ENCODE results near the gene SORCS2. TPM values are rescaled to one million over a fixed set of nuclear protein-coding genes. Genes with fewer than 3 reads are reported as not detected.

The SORCS2 gene
- total RNA-seq, 2 experiments from 2014 or later, result not detected

DNA sequence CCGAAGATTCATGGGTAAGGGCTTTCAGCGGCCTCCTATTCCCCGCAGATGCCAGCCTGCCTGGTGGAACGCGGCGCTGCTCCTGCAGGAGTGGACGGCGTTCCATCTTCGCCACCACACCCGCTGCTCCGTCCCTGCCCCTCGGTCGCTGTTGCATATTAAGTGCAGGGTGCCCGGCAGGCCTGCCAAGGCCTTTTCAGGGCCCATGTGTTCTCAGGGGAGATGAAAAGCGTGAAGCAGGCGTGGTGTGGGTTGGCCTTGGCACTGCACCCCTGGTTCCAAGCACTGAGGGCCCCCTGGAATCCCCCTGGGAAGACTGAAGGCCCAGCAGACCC is 52.0 kb downstream of the SORCS2 start:
- no peaks in the 10 kb centered on the region for H3K4me1 Mint-ChIP-seq
- DNase-seq, result no peak
- H3K36me3 Mint-ChIP-seq, result no peaks in the 10 kb centered on the region
- H3K27me3 Mint-ChIP-seq, result no peaks in the 10 kb centered on the region
- no peak overlapping the region for H3K27ac Mint-ChIP-seq
- no peak overlapping the region for H3K4me3 Mint-ChIP-seq
- H3K9me3 Mint-ChIP-seq, result no peaks in the 10 kb centered on the region

GRCh38 chr4:7244751-7245320 is 52.5 kb downstream of the SORCS2 start:
- no peak for DNase-seq
- Mint-ChIP-seq H3K4me1 (no peaks in the 10 kb centered on the region), H3K9me3 (no peaks in the 10 kb centered on the region), H3K4me3 (no peak overlapping the region), H3K36me3 (no peaks in the 10 kb centered on the region), H3K27me3 (no peaks in the 10 kb centered on the region), H3K27ac (no peak overlapping the region)

DNA sequence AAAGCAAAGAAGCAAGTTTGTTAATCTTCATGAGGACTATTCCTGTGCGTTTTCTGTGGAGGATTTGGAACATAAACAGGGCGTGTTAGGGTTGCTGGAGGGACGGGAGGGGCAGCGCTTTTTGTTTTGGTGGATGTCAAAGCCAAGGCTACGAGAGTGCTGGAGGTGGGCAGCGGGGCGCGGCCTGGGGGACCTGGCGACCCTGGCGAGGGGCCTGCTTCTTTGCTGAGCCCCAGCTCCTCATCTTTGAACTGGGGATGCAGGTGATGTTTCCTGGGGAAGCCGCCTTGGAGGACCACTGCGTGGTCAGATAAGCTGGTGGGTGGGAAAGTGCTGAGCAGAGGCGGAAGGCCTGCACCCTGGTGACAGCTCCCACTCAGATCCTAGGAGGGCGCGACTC is 55.2 kb downstream of the SORCS2 start:
- no peaks in the 10 kb centered on the region for H3K9me3 Mint-ChIP-seq
- H3K27me3 Mint-ChIP-seq, result no peaks in the 10 kb centered on the region
- DNase-seq, result no peak
- H3K36me3 Mint-ChIP-seq, result no peaks in the 10 kb centered on the region
- no peak overlapping the region for H3K4me3 Mint-ChIP-seq
- no peaks in the 10 kb centered on the region for H3K4me1 Mint-ChIP-seq
- H3K27ac Mint-ChIP-seq, result no peak overlapping the region

DNA sequence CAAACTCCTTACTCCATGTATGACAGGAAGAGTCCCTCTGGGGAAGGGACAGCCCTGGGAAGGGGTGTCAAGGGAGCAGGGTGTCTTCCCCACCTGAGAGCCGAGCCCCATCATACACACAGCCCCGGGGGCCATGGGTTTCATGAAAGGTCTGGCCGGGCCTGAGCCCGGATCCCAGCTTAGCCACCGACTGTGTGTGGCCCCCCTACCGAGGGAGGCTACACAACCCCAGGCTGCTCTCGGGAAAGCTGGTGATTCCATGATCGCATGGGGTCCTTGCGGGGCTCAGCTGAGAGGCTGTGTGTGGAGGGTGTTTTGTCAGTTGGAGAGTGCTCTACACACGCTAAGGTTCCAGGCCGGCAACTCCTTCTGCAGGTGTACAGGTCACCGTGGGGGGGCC is 55.6 kb downstream of the SORCS2 start:
- Mint-ChIP-seq H3K36me3 (no peaks in the 10 kb centered on the region), H3K27me3 (no peaks in the 10 kb centered on the region), H3K27ac (no peak overlapping the region), H3K4me1 (no peaks in the 10 kb centered on the region), H3K9me3 (no peaks in the 10 kb centered on the region), H3K4me3 (no peak overlapping the region)
- DNase-seq, result no peak

DNA sequence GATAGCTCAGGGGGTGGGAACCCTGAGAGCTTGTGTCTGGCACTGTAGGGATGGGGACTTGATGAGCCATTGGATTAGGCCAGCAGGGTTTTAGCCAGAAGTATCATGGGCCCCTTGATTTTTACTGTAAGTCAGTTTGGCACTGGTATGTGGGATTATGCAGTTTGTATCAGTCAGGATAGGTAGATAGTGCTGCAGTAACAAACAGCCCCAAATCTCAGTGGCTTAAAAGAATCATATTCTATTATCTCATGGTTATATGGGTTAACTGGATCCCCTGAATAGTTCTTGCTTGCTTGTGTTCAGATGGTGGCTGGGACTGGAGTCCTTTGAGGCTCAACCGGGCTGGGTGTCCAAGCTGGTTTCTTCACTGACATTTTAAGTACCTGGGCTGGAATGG is 56.5 kb downstream of the SORCS2 start:
- Mint-ChIP-seq H3K9me3 (no peaks in the 10 kb centered on the region), H3K27me3 (no peaks in the 10 kb centered on the region), H3K36me3 (no peaks in the 10 kb centered on the region), H3K27ac (no peak overlapping the region), H3K4me1 (no peaks in the 10 kb centered on the region), H3K4me3 (no peak overlapping the region)
- no peak for DNase-seq

- H3K4me1 Mint-ChIP-seq, result no peaks in the 10 kb centered on the region
- no peaks in the 10 kb centered on the region for H3K36me3 Mint-ChIP-seq
- peaks cover 3% of the 10 kb centered on the region for H3K27me3 Mint-ChIP-seq
- no peaks in the 10 kb centered on the region for H3K9me3 Mint-ChIP-seq
- H3K4me3 Mint-ChIP-seq, result no peak overlapping the region
- no peak overlapping the region for H3K27ac Mint-ChIP-seq
- DNase-seq, result no peak
Observed at GRCh38 chr4:7251321-7251720, 59.0 kb downstream of the SORCS2 start.

GRCh38 chr4:7252051-7252450 is 59.7 kb downstream of the SORCS2 start:
- no peaks in the 10 kb centered on the region for H3K36me3 Mint-ChIP-seq
- no peaks in the 10 kb centered on the region for H3K4me1 Mint-ChIP-seq
- H3K9me3 Mint-ChIP-seq, result no peaks in the 10 kb centered on the region
- H3K4me3 Mint-ChIP-seq, result no peak overlapping the region
- H3K27ac Mint-ChIP-seq, result no peak overlapping the region
- H3K27me3 Mint-ChIP-seq, result peaks cover 3% of the 10 kb centered on the region
- DNase-seq, result no peak

DNA sequence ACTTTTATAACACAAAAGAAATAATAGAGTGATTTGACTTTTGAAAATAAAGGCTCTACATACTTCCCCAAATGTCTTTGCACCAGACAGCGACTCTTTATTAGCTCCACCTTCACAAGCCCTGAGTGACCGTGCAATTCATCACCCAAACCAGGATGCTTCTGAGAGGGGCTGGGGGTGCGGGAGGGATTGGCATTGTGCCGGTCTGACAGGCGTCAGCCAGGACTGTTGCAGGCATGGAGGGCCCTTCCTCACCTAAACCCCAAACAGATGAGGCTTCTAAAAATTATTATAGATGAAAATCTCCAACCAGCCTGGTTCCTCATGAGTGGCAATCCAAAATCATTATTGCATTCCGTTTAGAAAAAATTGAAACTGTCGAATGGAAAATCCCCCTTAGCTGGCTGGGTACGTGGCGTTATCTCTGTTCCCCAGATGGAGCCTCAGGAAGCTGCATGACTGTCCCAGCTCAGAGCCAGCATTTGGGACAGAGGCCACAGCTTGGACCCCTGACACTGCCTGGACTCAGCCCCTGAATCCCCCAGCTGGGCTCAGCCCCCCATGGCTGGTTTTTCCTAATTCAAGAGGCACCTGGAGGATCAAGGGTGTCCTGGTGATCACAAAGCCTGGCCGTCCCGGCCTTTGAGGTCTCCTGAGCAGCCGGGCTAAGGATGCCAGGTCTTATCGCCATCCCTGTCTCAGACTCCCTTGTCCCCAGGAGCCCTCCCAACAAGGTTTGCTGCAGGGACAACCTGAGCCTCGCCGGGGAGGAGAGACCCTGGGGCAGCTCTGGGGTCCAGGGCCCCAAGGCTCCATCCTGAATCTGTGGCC is 60.4 kb downstream of the SORCS2 start:
- Mint-ChIP-seq H3K27me3 (peaks cover 3% of the 10 kb centered on the region), H3K4me1 (no peaks in the 10 kb centered on the region), H3K9me3 (no peaks in the 10 kb centered on the region), H3K27ac (no peak overlapping the region), H3K4me3 (no peak overlapping the region), H3K36me3 (no peaks in the 10 kb centered on the region)
- DNase-seq, result no peak

- H3K4me1 Mint-ChIP-seq, result no peaks in the 10 kb centered on the region
- no peaks in the 10 kb centered on the region for H3K36me3 Mint-ChIP-seq
- no peak for DNase-seq
- no peaks in the 10 kb centered on the region for H3K9me3 Mint-ChIP-seq
- H3K27ac Mint-ChIP-seq, result no peak overlapping the region
- no peak overlapping the region for H3K4me3 Mint-ChIP-seq
- peaks cover 3% of the 10 kb centered on the region for H3K27me3 Mint-ChIP-seq
Observed at GRCh38 chr4:7253341-7253700, 61.0 kb downstream of the SORCS2 start.

GRCh38 chr4:7253837-7254236 is 61.5 kb downstream of the SORCS2 start:
- Mint-ChIP-seq H3K4me3 (no peak overlapping the region), H3K4me1 (no peaks in the 10 kb centered on the region), H3K9me3 (no peaks in the 10 kb centered on the region), H3K36me3 (no peaks in the 10 kb centered on the region), H3K27me3 (peaks cover 3% of the 10 kb centered on the region), H3K27ac (no peak overlapping the region)
- DNase-seq, result no peak

- Mint-ChIP-seq H3K27me3 (peaks cover 3% of the 10 kb centered on the region), H3K4me3 (no peak overlapping the region), H3K4me1 (no peaks in the 10 kb centered on the region), H3K27ac (no peak overlapping the region), H3K9me3 (no peaks in the 10 kb centered on the region), H3K36me3 (no peaks in the 10 kb centered on the region)
- no peak for DNase-seq
Observed at GRCh38 chr4:7254736-7255487, 62.6 kb downstream of the SORCS2 start.

DNA sequence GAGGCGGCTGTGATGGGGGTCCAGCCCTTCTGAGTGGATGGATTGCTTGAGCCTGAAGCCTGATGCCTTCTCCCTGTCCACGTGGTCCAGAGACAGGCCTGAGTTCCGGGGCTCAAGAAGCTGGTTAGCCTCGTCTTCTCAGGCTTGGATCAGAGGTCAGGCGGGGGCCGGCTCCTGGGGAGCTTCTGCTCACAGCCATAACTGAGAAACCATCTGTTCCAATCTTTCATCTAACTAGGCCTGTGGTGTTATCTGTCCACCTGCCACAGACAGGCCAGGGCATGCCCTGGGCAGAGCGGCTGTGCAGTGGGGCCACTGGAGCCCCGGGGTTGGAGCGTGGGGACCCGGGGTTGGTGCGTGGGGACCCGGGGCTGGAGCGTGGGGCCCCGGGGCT is 63.1 kb downstream of the SORCS2 start:
- no peaks in the 10 kb centered on the region for H3K36me3 Mint-ChIP-seq
- DNase-seq, result no peak
- H3K27ac Mint-ChIP-seq, result no peak overlapping the region
- peaks cover 3% of the 10 kb centered on the region for H3K27me3 Mint-ChIP-seq
- H3K4me3 Mint-ChIP-seq, result no peak overlapping the region
- H3K4me1 Mint-ChIP-seq, result no peaks in the 10 kb centered on the region
- no peaks in the 10 kb centered on the region for H3K9me3 Mint-ChIP-seq

- H3K4me1 Mint-ChIP-seq, result no peaks in the 10 kb centered on the region
- H3K27ac Mint-ChIP-seq, result no peak overlapping the region
- no peak for DNase-seq
- peaks cover 3% of the 10 kb centered on the region for H3K27me3 Mint-ChIP-seq
- no peaks in the 10 kb centered on the region for H3K36me3 Mint-ChIP-seq
- no peak overlapping the region for H3K4me3 Mint-ChIP-seq
- no peaks in the 10 kb centered on the region for H3K9me3 Mint-ChIP-seq
Observed at GRCh38 chr4:7255996-7256395, 63.7 kb downstream of the SORCS2 start.

DNA sequence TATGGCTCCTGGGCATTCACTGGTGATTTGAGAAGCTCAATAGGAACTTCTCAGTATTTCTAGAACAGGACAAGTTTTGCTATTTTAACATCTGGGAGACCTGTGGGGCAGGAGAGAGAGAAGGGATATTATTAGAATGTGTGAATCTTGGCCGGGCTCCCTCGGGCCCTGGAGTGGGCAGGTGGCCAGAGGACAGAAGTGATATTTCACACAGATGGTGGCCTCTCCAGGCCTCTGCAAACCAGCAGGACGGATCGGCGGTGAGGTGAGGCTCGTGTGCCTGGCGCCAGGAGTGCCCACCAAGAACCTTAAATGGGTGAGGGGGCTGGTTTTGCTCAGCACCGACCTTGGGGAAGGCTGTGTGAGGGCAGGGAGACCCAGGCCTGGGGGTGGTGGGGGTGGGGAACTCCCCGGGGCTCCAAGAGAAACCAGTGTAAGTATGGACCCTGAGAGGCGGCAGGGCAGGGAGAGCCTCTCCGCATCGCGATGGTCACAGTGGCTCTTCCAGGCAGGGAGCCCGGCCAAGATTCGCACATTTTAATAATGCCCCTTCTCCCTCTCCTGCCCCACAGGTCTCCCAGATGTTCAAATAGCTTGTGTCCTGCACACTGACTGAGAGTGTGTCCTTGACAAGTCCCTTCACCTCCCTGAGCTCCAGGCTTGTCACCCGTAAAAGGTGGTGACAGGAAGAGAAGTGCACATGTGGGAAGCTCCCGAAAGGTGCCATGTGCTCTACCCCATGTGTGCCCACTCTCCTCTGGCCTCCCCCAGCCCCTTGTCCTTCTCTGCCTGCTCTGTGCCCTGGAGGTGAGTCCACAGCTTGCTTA is 64.9 kb downstream of the SORCS2 start:
- no peaks in the 10 kb centered on the region for H3K9me3 Mint-ChIP-seq
- H3K4me3 Mint-ChIP-seq, result no peak overlapping the region
- H3K27ac Mint-ChIP-seq, result no peak overlapping the region
- DNase-seq, result no peak
- no peaks in the 10 kb centered on the region for H3K36me3 Mint-ChIP-seq
- no peaks in the 10 kb centered on the region for H3K4me1 Mint-ChIP-seq
- H3K27me3 Mint-ChIP-seq, result peaks cover 3% of the 10 kb centered on the region

DNA sequence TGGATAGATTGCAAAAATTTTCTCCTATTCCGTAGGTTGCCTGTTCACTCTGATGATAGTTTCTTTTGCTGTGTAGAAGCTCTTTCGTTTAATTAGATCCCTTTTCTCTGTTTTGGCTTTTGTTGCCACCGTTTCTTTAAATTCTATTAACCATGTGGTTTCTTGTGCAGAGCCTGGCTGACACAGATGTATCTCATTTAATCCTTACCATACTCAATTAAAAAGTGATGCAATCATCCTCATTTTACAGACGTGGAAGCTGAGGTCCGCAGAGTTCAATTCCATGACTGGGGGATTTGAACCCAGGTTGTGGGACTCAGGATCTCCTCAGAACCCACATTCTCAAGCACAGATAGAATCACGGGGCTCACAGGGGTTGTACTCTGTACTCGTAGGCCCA is 66.7 kb downstream of the SORCS2 start:
- no peak for DNase-seq
- no peak overlapping the region for H3K27ac Mint-ChIP-seq
- no peaks in the 10 kb centered on the region for H3K4me1 Mint-ChIP-seq
- H3K27me3 Mint-ChIP-seq, result peaks cover 3% of the 10 kb centered on the region
- no peaks in the 10 kb centered on the region for H3K36me3 Mint-ChIP-seq
- H3K4me3 Mint-ChIP-seq, result no peak overlapping the region
- H3K9me3 Mint-ChIP-seq, result no peaks in the 10 kb centered on the region

All from activated naive CD8-positive, alpha-beta T cell treated with anti-CD3 and anti-CD28 coated beads for 36 hours (primary cell).